Kidney epithelial cell (primary cell): ENCODE data around the gene UBASH3A. TPM values are rescaled to one million over a fixed set of nuclear protein-coding genes. Genes with fewer than 3 reads are reported as not detected.

Experiments used
- DNase-seq: peaks from one replicate; pipeline ENCODE4 v3.0.0-alpha.2; 2010; ENCODE audit warnings: low read depth
- H3K27me3 ChIP-seq: 2 replicates; pipeline ENCODE4 v1.6.0; 2011; ENCODE audit warnings: low read length; ENCODE audit not compliant: control insufficient read depth, insufficient read depth
- H3K36me3 ChIP-seq: 2 replicates; pipeline ENCODE4 v1.5.1; 2011; ENCODE audit warnings: low read length; ENCODE audit not compliant: control insufficient read depth, insufficient read depth
- H3K4me3 ChIP-seq: 2 replicates; pipeline ENCODE4 v1.5.1; 2011; ENCODE audit warnings: low read depth, mild to moderate bottlenecking, control low read depth, low read length
- CTCF ChIP-seq: IDR thresholded peaks from 2 replicates; pipeline ENCODE4 v1.5.1; 2011; ENCODE audit warnings: mild to moderate bottlenecking, moderate library complexity, low read length, control low read depth, inconsistent platforms; ENCODE audit not compliant: insufficient read depth, poor library complexity, severe bottlenecking
- total RNA-seq: library from RNA; depleted of rRNA; stranded (reverse); fragments of >200 nt; gene quantifications from 2 replicates; pipeline ENCODE4 v1.2.3, GENCODE V29; 2015

Gene UBASH3A
- total RNA-seq, 1 donor from 2014 or later, result not detected

- no peak overlapping the region for H3K4me3 ChIP-seq
- no peaks in the 10 kb centered on the region for H3K36me3 ChIP-seq
- no peak for DNase-seq
- no peaks in the 10 kb centered on the region for H3K27me3 ChIP-seq
- TF ChIP-seq CTCF, result no peak
Observed at GRCh38 chr21:42493109-42494060, 89.7 kb downstream of the UBASH3A start.

DNA sequence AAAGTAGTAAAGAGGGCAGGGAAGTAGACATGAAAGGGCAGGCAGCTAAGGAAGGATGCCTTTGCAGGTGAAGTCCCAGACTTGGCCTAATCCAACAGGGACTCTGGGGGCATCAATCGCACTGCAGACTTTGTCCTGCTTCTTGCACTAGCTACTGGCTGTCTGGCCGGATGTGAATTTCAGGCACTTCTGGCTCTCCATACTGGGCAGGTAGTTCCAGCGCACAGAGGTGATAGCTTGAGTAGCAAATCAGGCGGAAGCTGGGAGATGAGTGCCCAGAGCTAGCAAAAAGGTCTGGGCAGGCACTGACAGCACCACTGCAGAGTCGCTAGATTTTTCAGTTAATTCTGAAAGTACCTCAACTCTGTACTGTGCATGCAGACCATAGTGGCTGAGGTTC is 91.3 kb downstream of the UBASH3A start:
- no peak for DNase-seq
- TF ChIP-seq CTCF, result no peak
- H3K36me3 ChIP-seq, result no peaks in the 10 kb centered on the region
- H3K4me3 ChIP-seq, result no peak overlapping the region
- H3K27me3 ChIP-seq, result no peaks in the 10 kb centered on the region

GRCh38 chr21:42495765-42496119 is 92.0 kb downstream of the UBASH3A start:
- H3K4me3 ChIP-seq, result peak overlapping the region; percentile 56
- DNase-seq, result no peak
- H3K36me3 ChIP-seq, result no peaks in the 10 kb centered on the region
- no peak for TF ChIP-seq CTCF
- no peaks in the 10 kb centered on the region for H3K27me3 ChIP-seq

GRCh38 chr21:42496120-42496838 is 92.6 kb downstream of the UBASH3A start, which contains the start of gene RSPH1:
RSPH1 (minus strand) TSS chr21:42496224; CDS start chr21:42496186, 38 bp downstream.
- peak; percentile 92 for DNase-seq
- no peak for TF ChIP-seq CTCF
- Histone ChIP-seq H3K4me3 (peak within 1 kb of the TSS; percentile 71), H3K27me3 (no peaks in the 10 kb centered on the region), H3K36me3 (no peaks in the 10 kb centered on the region)

GRCh38 chr21:42496839-42497202 is 93.1 kb downstream of the UBASH3A start:
- H3K4me3 ChIP-seq, result peak overlapping the region; percentile 71
- H3K27me3 ChIP-seq, result no peaks in the 10 kb centered on the region
- TF ChIP-seq CTCF, result no peak

More at GRCh38 chr21:42496839-42497202, 93.1 kb downstream of the UBASH3A start:
- no peaks in the 10 kb centered on the region for H3K36me3 ChIP-seq
- no peak for DNase-seq

Other genes with a start within 250 kb of the UBASH3A start
- gene ABCG1, start 184.8 kb upstream of the UBASH3A start, total RNA-seq, result 3.6 and 5.4 TPM in 2 replicates
- 0.17 and 0.21 TPM in 2 replicates for gene TFF3, start 88.5 kb upstream of the UBASH3A start, total RNA-seq
- not detected in 2 replicates for gene TFF2, start 52.9 kb upstream of the UBASH3A start, total RNA-seq
- gene TFF1, start 37.4 kb upstream of the UBASH3A start, total RNA-seq, result not detected in 2 replicates
- gene TMPRSS3, start 7.8 kb upstream of the UBASH3A start, total RNA-seq, result 3.8 and 4.1 TPM in 2 replicates
- 0.29 and 1.6 TPM in 2 replicates for gene RSPH1, start 92.3 kb downstream of the UBASH3A start, total RNA-seq
- 29.3 and 34.2 TPM in 2 replicates for gene SLC37A1, start 110.0 kb downstream of the UBASH3A start, total RNA-seq
- 3.9 and 4.2 TPM in 2 replicates for gene PDE9A, start 249.7 kb downstream of the UBASH3A start, total RNA-seq